Measurements from ENCODE around the gene DLAT. TPM values are rescaled to one million over a fixed set of nuclear protein-coding genes. Genes with fewer than 3 reads are reported as not detected.

Gene DLAT
- total RNA-seq, 4 donors from 2014 or later, result 18.1 to 32.1 (median 23.8) TPM

- TF ChIP-seq POLR2A (IDR thresholded peaks at IDR 0.05) (no peak), CTCF (IDR thresholded peaks at IDR 0.05) (no peak)
- no peak for DNase-seq (ENCODE audit: low spot score in 2 of 2)
- H3K4me3 ChIP-seq (ENCODE audit: low read depth, poor library complexity, severe bottlenecking), result no peak overlapping the region
- intact Hi-C loops (cut with DNase I; ENCODE audit: low total_unique reads), result no loop called here
- WGBS, 2 donors, result 68 to 78% methylated on average over 4 of the region's 4 CpGs
These were observed 11.6 kb upstream of the DLAT start for GRCh38 chr11:112013497-112014164.

GRCh38 chr11:112016088-112016764 is 9.0 kb upstream of the DLAT start:
- intact Hi-C loops (cut with DNase I; ENCODE audit: low total_unique reads), result no loop called here
- no peak for TF ChIP-seq CTCF (IDR thresholded peaks at IDR 0.05)
- no peak for TF ChIP-seq POLR2A (IDR thresholded peaks at IDR 0.05)
- 83 to 85% methylated on average over 13 of the region's 13 CpGs for WGBS, 2 donors
- H3K4me3 ChIP-seq (ENCODE audit: low read depth, poor library complexity, severe bottlenecking), result no peak overlapping the region
- no peak for DNase-seq (ENCODE audit: low spot score in 2 of 2)

GRCh38 chr11:112016765-112017376 is 8.3 kb upstream of the DLAT start:
- TF ChIP-seq POLR2A (IDR thresholded peaks at IDR 0.05), result no peak
- TF ChIP-seq CTCF (IDR thresholded peaks at IDR 0.05), result no peak
- DNase-seq (ENCODE audit: low spot score in 2 of 2), result peak in 1 of 2 donors; percentile 51
- intact Hi-C loops (cut with DNase I; ENCODE audit: low total_unique reads), result no loop called here
- H3K4me3 ChIP-seq (ENCODE audit: low read depth, poor library complexity, severe bottlenecking), result no peak overlapping the region
- WGBS, 2 donors, result 90 to 92% methylated on average over 1 of the region's 1 CpG

- no peak for DNase-seq (ENCODE audit: low spot score in 2 of 2)
- intact Hi-C loops (cut with DNase I; ENCODE audit: low total_unique reads), result no loop called here
- WGBS, 2 donors, result 87% methylated on average over 4 of the region's 4 CpGs
- no peak overlapping the region for H3K4me3 ChIP-seq (ENCODE audit: low read depth, poor library complexity, severe bottlenecking)
- no peak for TF ChIP-seq POLR2A (IDR thresholded peaks at IDR 0.05)
- no peak for TF ChIP-seq CTCF (IDR thresholded peaks at IDR 0.05)
These were observed 7.7 kb upstream of the DLAT start for GRCh38 chr11:112017538-112017937.

GRCh38 chr11:112019066-112019465 is 6.1 kb upstream of the DLAT start:
- intact Hi-C loops (cut with DNase I; ENCODE audit: low total_unique reads), result no loop called here
- 84 to 94% methylated on average over 5 of the region's 5 CpGs for WGBS, 2 donors
- DNase-seq (ENCODE audit: low spot score in 2 of 2), result no peak
- no peak overlapping the region for H3K4me3 ChIP-seq (ENCODE audit: low read depth, poor library complexity, severe bottlenecking)
- no peak for TF ChIP-seq POLR2A (IDR thresholded peaks at IDR 0.05)
- no peak for TF ChIP-seq CTCF (IDR thresholded peaks at IDR 0.05)

Data from lower leg skin (tissue), 4 donors.